Measurements from ENCODE around the gene HSPB9.

GRCh38 chr17:42078396-42079043 is 44.1 kb upstream of the HSPB9 start:
- TF ChIP-seq CTCF (IDR thresholded peaks at IDR 0.05; ENCODE audit: insufficient read depth, low read length) = no peak
- no peak for TF ChIP-seq SPI1 (IDR thresholded peaks at IDR 0.05; ENCODE audit: borderline replicate concordance, low read depth)
